ENCODE results near the gene GNA15. TPM values are rescaled to one million over a fixed set of nuclear protein-coding genes. Genes with fewer than 3 reads are reported as not detected.

Gene GNA15
- total and polyA plus RNA-seq, 10 donors: 3.8 to 24.9 (median 12.5) TPM

- no peak for TF ChIP-seq POLR2AphosphoS5 (IDR thresholded peaks at IDR 0.05)
- intact Hi-C loops (cut with DNase I; ENCODE audit: low total_unique reads): no loop called here
- H3K27me3 ChIP-seq (replicated peaks in 1 of 7): peaks cover 0 to 69% (median 0%) of the 10 kb centered on the region in 7 donors
- DNase-seq: peak; percentile 75
- no peaks in the 10 kb centered on the region for H3K36me3 ChIP-seq
- peak overlapping the region in 6 of 8 donors; percentile 2 to 84 (median 44) for H3K4me3 ChIP-seq
- H3K9me3 ChIP-seq: no peaks in the 10 kb centered on the region
- H3K27ac ChIP-seq: peak overlapping the region; percentile 60 to 90 (median 83)
- peaks cover 45 to 91% (median 76%) of the 10 kb centered on the region in 6 donors for H3K4me1 ChIP-seq
- WGBS, 5 donors: 53 to 73% (median 63%) methylated on average over 17 to 18 of the region's 18 CpGs
Observed at GRCh38 chr19:3098141-3098514, 37.7 kb upstream of the GNA15 start.

GRCh38 chr19:3098515-3099346, 37.1 kb upstream of the GNA15 start:
- peak overlapping the region in 6 of 8 donors; percentile 2 to 84 (median 44) for H3K4me3 ChIP-seq
- DNase-seq: peak; percentile 86

GRCh38 chr19:3099347-3100145, 36.3 kb upstream of the GNA15 start:
- intact Hi-C loops (cut with DNase I; ENCODE audit: low total_unique reads): no loop called here
- Histone ChIP-seq H3K27ac (peak overlapping the region; percentile 60 to 90 (median 83)), H3K36me3 (no peaks in the 10 kb centered on the region), H3K9me3 (no peaks in the 10 kb centered on the region), H3K4me1 (peaks cover 55 to 100% (median 86%) of the 10 kb centered on the region in 6 donors), H3K27me3 (replicated peaks in 1 of 7) (peaks cover 0 to 61% (median 0%) of the 10 kb centered on the region in 7 donors), H3K4me3 (peak overlapping the region in 6 of 8 donors; percentile 2 to 84 (median 44))
- TF ChIP-seq CTCF (IDR thresholded peaks at IDR 0.05 in 8 of 11, conservative IDR thresholded peaks at IDR 0.05 in 3 of 11) (no peak), POLR2AphosphoS5 (IDR thresholded peaks at IDR 0.05) (no peak), POLR2A (IDR thresholded peaks at IDR 0.05) (no peak)
- 85 to 89% (median 88%) methylated on average over 14 to 29 of the region's 29 CpGs for WGBS, 5 donors
- peak; percentile 67 for DNase-seq

More at GRCh38 chr19:3098515-3099346, 37.1 kb upstream of the GNA15 start:
- TF ChIP-seq POLR2AphosphoS5 (IDR thresholded peaks at IDR 0.05) (peak; percentile 48 to 86 (median 83)), CTCF (IDR thresholded peaks at IDR 0.05 in 8 of 11, conservative IDR thresholded peaks at IDR 0.05 in 3 of 11) (no peak)
- Histone ChIP-seq H3K27me3 (replicated peaks in 1 of 7) (peaks cover 0 to 65% (median 0%) of the 10 kb centered on the region in 7 donors), H3K27ac (peak overlapping the region; percentile 60 to 90 (median 83)), H3K4me1 (peaks cover 47 to 94% (median 81%) of the 10 kb centered on the region in 6 donors), H3K9me3 (no peaks in the 10 kb centered on the region), H3K36me3 (no peaks in the 10 kb centered on the region)
- intact Hi-C loops (cut with DNase I; ENCODE audit: low total_unique reads): no loop called here
- 21 to 29% (median 27%) methylated on average over 17 to 40 of the region's 40 CpGs for WGBS, 5 donors

GRCh38 chr19:3100331-3100730, 35.5 kb upstream of the GNA15 start:
- Histone ChIP-seq H3K27ac (peak overlapping the region in 4 of 8 donors; percentile 4 to 90 (median 86)), H3K27me3 (replicated peaks in 1 of 7) (peaks cover 0 to 53% (median 0%) of the 10 kb centered on the region in 7 donors), H3K4me3 (no peak overlapping the region), H3K36me3 (no peaks in the 10 kb centered on the region), H3K4me1 (peaks cover 48 to 99% (median 82%) of the 10 kb centered on the region in 6 donors), H3K9me3 (no peaks in the 10 kb centered on the region)
- TF ChIP-seq POLR2A (IDR thresholded peaks at IDR 0.05): no peak
- TF ChIP-seq POLR2AphosphoS5 (IDR thresholded peaks at IDR 0.05): peak in 1 of 3 donors; percentile 7
- 73 to 88% (median 80%) methylated on average over 11 to 14 of the region's 14 CpGs for WGBS, 5 donors
- DNase-seq: no peak
- intact Hi-C loops (cut with DNase I; ENCODE audit: low total_unique reads): no loop called here

Data from spleen (tissue), 11 donors.